ENCODE results near the gene NCKAP5.

DNA sequence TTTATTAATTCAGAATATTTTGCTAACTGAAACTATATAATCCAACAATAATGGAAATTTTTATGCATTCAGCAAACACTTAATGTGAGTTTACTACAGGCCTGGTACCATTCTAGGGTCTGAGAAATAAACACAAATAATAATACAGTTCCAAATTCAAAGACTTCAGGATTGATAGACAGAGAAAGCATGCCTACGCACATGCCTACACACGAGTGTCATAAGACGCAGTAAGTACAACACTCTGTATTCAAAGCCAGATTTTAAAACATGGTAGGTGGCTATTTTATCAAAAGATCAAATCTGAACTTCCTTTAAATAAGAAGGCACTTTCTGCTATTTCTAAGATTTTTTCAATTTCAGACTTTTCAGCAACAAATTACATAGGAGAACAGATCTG lies 346.9 kb downstream of the NCKAP5 start:
- no peak for TF ChIP-seq MYC (IDR thresholded peaks at IDR 0.05; ENCODE audit: low read depth, low read length)
- TF ChIP-seq, protein P1, sequence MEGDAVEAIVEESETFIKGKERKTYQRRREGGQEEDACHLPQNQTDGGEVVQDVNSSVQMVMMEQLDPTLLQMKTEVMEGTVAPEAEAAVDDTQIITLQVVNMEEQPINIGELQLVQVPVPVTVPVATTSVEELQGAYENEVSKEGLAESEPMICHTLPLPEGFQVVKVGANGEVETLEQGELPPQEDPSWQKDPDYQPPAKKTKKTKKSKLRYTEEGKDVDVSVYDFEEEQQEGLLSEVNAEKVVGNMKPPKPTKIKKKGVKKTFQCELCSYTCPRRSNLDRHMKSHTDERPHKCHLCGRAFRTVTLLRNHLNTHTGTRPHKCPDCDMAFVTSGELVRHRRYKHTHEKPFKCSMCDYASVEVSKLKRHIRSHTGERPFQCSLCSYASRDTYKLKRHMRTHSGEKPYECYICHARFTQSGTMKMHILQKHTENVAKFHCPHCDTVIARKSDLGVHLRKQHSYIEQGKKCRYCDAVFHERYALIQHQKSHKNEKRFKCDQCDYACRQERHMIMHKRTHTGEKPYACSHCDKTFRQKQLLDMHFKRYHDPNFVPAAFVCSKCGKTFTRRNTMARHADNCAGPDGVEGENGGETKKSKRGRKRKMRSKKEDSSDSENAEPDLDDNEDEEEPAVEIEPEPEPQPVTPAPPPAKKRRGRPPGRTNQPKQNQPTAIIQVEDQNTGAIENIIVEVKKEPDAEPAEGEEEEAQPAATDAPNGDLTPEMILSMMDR (IDR thresholded peaks at IDR 0.05; ENCODE audit: low read depth, low read length), result no peak

All from NB4 (cell line).